ENCODE data around the gene HLF.
"Not testable (repeated sequence)": the region's sequence is repeated elsewhere in the genome, so short reads cannot be mapped to it uniquely, and the experiment has no call there.

Gene HLF

GRCh38 chr17:55322453-55322985 is 57.8 kb downstream of the HLF start:
- TF ChIP-seq, protein P1, sequence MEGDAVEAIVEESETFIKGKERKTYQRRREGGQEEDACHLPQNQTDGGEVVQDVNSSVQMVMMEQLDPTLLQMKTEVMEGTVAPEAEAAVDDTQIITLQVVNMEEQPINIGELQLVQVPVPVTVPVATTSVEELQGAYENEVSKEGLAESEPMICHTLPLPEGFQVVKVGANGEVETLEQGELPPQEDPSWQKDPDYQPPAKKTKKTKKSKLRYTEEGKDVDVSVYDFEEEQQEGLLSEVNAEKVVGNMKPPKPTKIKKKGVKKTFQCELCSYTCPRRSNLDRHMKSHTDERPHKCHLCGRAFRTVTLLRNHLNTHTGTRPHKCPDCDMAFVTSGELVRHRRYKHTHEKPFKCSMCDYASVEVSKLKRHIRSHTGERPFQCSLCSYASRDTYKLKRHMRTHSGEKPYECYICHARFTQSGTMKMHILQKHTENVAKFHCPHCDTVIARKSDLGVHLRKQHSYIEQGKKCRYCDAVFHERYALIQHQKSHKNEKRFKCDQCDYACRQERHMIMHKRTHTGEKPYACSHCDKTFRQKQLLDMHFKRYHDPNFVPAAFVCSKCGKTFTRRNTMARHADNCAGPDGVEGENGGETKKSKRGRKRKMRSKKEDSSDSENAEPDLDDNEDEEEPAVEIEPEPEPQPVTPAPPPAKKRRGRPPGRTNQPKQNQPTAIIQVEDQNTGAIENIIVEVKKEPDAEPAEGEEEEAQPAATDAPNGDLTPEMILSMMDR (IDR thresholded peaks at IDR 0.05; ENCODE audit: control insufficient read depth, extremely low read depth, insufficient read depth) = no peak
- no peak overlapping the region for H3K4me3 ChIP-seq (ENCODE audit: low read depth, low read length)
- DNase-seq (ENCODE audit: low read depth) = no peak

GRCh38 chr17:55323518-55324295 is 58.9 kb downstream of the HLF start:
- H3K4me3 ChIP-seq (ENCODE audit: low read depth, low read length) = no peak overlapping the region
- TF ChIP-seq, protein P1 (IDR thresholded peaks at IDR 0.05; ENCODE audit: control insufficient read depth, extremely low read depth, insufficient read depth) = no peak
- no peak for DNase-seq (ENCODE audit: low read depth)

GRCh38 chr17:55324296-55324978 is 59.7 kb downstream of the HLF start:
- TF ChIP-seq, protein P1 (IDR thresholded peaks at IDR 0.05; ENCODE audit: control insufficient read depth, extremely low read depth, insufficient read depth) = no peak
- DNase-seq (ENCODE audit: low read depth) = no peak

DNA sequence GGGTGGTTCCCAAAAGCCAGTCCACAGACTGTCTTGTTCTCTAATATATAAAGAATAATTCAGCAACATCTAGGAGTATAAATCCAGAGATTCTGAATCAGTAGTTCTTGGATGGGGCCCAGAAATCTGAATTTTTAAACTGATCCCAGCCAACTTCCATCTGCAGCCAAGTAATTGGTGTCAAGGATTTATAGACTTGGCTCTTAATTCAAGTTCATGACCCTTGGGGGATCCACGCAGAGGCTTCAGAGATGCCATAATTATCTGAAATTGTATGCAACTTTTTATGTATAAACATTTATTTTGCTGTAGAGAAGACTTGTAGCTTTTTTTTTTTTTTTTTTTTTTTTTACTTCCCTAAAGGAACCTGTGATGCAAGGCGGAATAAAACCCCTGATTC is 60.6 kb downstream of the HLF start:
- TF ChIP-seq, protein P1 (IDR thresholded peaks at IDR 0.05; ENCODE audit: control insufficient read depth, extremely low read depth, insufficient read depth) = no peak
- no peak for DNase-seq (ENCODE audit: low read depth)
- no peak overlapping the region for H3K4me3 ChIP-seq (ENCODE audit: low read depth, low read length)

More at GRCh38 chr17:55324296-55324978, 59.7 kb downstream of the HLF start:
- H3K4me3 ChIP-seq (ENCODE audit: low read depth, low read length) = no peak overlapping the region

DNA sequence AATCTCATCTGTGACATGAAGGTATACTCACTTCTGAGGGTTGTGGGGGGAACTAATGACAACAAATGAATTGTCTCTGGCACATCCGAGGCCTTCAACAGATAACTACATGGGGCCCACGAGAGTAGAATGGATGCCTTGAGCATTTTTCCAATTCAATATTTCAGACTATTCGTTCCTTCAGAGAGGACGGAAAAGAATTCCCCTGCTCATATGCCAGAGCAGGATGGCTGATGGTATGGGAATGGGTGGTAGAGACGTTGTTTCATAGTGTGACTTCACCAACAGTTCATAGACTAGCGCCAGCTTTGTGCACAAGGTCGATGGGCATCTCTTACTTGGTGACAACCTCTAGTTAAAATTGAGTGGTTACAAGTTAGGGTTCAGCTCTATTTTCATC is 61.3 kb downstream of the HLF start:
- DNase-seq (ENCODE audit: low read depth) = no peak
- TF ChIP-seq, protein P1 (IDR thresholded peaks at IDR 0.05; ENCODE audit: control insufficient read depth, extremely low read depth, insufficient read depth) = no peak
- no peak overlapping the region for H3K4me3 ChIP-seq (ENCODE audit: low read depth, low read length)

- H3K4me3 ChIP-seq (ENCODE audit: low read depth, low read length) = no peak overlapping the region
- TF ChIP-seq, protein P1 (IDR thresholded peaks at IDR 0.05; ENCODE audit: control insufficient read depth, extremely low read depth, insufficient read depth) = no peak
- no peak for DNase-seq (ENCODE audit: low read depth)
These were observed 62.7 kb downstream of the HLF start for GRCh38 chr17:55327225-55328088.

DNA sequence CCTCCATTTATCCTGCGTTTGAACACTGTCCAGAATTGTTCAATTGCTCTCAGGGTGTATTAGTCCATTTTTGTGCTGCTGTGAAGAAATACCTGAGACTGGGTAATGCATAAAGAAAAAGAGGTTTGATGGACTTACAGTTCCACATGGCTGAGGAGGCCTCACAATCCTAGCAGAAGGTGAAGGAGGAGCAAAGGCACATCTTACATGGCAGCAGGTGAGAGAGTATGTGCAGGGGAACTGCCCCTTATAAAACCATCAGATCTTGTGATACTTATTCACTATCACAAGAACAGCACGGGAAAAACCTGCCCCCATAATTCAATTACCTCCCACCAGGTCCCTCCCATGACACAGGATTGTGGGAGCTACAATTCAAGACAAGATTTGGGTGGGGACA is 63.8 kb downstream of the HLF start:
- H3K4me3 ChIP-seq (ENCODE audit: low read depth, low read length); DNase-seq (ENCODE audit: low read depth): not testable (repeated sequence)
